ENCODE measurements around the gene ZNF823. TPM values are rescaled to one million over a fixed set of nuclear protein-coding genes. Genes with fewer than 3 reads are reported as not detected.

The ZNF823 gene
- total RNA-seq: 4.6 and 5.3 TPM in 2 replicates

GRCh38 chr19:11738746-11739620 lies at the start of gene ZNF823:
ZNF823 (minus strand) TSS chr19:11738946; CDS start chr19:11738819, 127 bp downstream.

GRCh38 chr19:11766597-11767591 lies 28.1 kb upstream of the ZNF823 start, which contains the start of gene ZNF441:
ZNF441 (plus strand) TSS chr19:11767000; CDS start chr19:11767194, 194 bp downstream.

Other genes starting within 250 kb of the ZNF823 start
- 4.8 and 7.0 TPM in 2 replicates for gene ZNF653, start 233.1 kb downstream of the ZNF823 start, total RNA-seq
- 18.0 TPM in 2 replicates for gene ECSIT, start 209.8 kb downstream of the ZNF823 start, total RNA-seq
- gene CNN1, start 200.1 kb downstream of the ZNF823 start, total RNA-seq: 0.81 and 1.7 TPM in 2 replicates
- 23.4 and 25.9 TPM in 2 replicates for gene ELOF1, start 179.7 kb downstream of the ZNF823 start, total RNA-seq
- 0.40 and 0.44 TPM in 2 replicates for gene ACP5, start 161.3 kb downstream of the ZNF823 start, total RNA-seq
- 14.9 and 17.6 TPM in 2 replicates for gene ZNF627, start 141.5 kb downstream of the ZNF823 start, total RNA-seq
- 18.6 and 20.5 TPM in 2 replicates for gene ZNF441, start 28.1 kb upstream of the ZNF823 start, total RNA-seq
- 3.0 and 5.0 TPM in 2 replicates for gene ZNF491, start 59.6 kb upstream of the ZNF823 start, total RNA-seq
- 8.3 and 8.8 TPM in 2 replicates for gene ZNF440, start 75.3 kb upstream of the ZNF823 start, total RNA-seq
- gene ZNF439, start 109.8 kb upstream of the ZNF823 start, total RNA-seq: 6.7 and 7.4 TPM in 2 replicates
- 3.6 and 4.7 TPM in 2 replicates for gene ZNF69, start 148.8 kb upstream of the ZNF823 start, total RNA-seq
- gene ZNF700, start 186.2 kb upstream of the ZNF823 start, total RNA-seq: 7.9 and 8.2 TPM in 2 replicates
- gene ZNF763, start 226.1 kb upstream of the ZNF823 start, total RNA-seq: 2.4 TPM in 2 replicates